ENCODE measurements around the gene ZNRF3. TPM values are rescaled to one million over a fixed set of nuclear protein-coding genes. Genes with fewer than 3 reads are reported as not detected.

Gene ZNRF3
- polyA plus RNA-seq, 3 donors = 29.0 to 33.6 (median 29.6) TPM

DNA sequence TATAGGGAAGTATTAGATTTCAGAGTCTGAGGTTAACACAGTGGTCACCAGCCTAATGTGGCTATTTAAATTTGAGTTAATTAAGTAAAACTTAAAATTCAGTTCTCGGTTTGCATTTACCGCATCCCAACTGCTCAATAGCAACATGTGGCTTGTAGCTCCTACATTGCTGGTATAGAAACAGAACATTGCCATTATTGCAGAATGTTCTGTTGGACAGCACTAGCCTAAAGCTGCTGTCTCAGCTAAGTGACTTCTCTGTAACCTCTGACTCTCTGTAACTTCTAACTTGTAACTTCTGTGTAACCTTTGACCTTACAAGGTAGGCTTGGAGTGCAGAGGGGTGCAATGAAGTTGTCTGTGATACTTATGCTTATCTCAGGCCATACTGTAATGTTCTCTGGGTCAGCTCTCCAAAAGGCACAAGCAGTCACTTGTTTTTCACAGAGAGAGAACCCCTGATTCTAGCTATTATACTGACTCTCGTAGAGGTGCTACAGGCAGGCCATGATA, 78.7 kb downstream of the ZNRF3 start:
- DNase-seq (ENCODE audit: extremely low read depth in 1 of 11, low read depth in 9 of 11, low spot score in 4 of 11) = no peak

DNA sequence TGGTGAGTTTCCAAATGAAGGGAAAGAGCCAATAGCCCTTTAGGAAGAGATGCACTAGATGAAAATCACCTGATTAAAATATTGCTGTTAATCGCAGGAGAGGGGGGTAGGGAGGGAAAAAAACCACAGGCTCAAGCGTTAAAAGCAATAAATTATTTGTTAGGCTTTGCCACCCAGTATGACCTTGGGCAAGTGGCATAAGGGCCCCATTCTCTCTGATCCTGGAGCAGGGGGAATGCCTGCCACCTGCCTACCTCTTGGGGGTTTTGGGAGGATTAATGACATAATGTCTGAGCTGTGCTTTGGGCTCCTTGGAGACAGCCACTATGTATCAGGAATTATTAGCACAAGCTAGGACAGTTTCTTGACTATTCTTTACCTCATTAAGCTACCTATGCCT, 80.0 kb downstream of the ZNRF3 start:
- no peak for DNase-seq (ENCODE audit: extremely low read depth in 1 of 11, low read depth in 9 of 11, low spot score in 4 of 11)

DNA sequence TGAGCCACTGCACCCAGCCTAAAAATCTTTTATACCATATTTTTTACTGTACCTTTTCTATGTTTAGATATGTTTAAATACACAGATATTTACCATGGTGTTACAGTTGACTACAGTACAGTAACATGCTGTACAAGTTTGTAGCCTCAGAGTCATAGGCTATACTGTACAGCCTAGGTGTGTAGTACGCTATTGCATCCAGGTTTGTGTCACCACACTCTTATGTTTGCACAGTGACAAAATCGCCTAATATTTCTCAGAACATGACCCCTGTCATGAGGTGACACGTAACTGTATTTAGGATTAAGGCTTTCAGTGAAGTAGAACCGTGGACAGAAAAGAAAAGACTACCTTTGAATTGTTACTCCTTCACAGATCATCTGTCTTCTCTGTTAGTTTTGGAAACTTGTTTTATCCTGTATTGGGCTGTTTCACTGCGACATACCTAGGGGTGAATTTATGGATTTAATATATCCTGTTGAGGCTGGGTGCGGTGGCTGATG, 83.8 kb downstream of the ZNRF3 start:
- no peak for DNase-seq (ENCODE audit: extremely low read depth in 1 of 11, low read depth in 9 of 11, low spot score in 4 of 11)

DNA sequence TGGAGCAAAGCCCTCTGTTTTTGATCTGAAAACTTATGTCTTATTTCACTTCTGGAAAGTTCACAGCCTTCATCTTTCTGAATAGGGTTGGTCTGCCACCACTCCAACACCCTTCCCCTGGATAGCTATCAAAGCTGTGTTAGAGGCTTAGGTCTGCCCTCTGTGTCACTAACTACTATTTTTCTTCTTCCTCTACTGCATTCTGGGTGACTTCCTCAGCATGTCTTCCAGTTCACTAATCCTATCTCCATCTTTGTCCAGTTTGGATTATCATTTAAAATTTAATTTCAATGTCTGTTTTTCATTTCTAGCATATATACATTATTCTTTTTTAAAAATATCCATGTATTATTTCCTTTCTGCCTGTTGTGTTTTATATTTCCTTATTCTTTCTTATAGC, 84.6 kb downstream of the ZNRF3 start:
- DNase-seq (ENCODE audit: extremely low read depth in 1 of 11, low read depth in 9 of 11, low spot score in 4 of 11) = no peak

DNA sequence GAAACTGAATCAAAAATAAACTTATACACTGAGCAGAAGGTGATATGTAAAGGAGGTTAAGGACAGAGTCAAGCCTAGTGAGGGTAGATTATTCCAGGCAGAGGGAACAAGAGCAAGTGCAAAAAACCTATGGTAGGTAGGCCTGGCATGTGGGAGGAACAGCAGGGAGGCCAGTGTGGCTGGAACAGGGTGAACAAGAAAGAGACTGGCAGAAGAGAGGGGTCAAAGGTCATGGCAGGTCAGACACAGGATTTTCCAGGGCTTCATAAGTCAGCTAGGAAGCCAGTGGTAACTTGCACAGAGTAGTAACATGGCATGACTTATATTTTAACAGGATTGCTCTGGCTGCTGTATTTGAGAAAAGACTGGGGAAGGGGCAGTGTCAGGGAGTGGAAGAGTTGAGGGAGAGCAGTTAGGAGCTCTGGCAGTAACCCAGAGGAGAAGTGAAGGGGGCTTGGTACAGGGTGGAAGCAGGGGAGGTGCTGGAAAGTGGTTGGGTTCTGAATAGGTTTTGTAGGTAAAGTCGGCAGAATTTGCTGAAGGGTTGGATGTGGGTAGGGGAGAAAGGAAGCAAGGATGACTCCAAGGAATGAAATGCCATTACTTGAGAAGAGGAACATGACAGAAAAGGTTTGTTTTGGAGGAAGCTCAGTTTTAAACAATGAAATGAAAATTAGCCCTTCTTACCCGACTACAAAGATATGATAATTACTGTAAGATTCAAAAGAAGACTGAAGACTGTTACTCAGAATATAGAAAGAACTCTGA, 86.2 kb downstream of the ZNRF3 start:
- no peak for DNase-seq (ENCODE audit: extremely low read depth in 1 of 11, low read depth in 9 of 11, low spot score in 4 of 11)

DNA sequence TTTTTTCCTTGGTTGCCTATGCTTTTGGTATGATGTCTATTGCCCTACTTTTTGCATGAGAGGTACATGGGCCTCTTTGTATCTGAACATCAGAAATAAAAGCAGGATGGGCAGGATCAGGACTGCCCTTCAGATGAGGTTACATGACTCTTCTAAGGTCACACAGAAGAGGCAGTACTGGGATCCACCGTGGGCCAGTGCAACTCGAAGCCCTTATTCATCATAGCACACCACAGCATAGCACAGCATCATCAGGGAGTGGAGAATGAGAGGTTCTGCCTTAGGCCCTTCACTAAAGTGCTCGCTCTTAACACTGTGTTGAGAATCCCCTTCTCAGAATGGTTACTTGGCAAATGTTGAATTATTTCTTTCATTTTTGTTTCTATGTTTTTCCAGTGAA, 90.0 kb downstream of the ZNRF3 start:
- no peak for DNase-seq (ENCODE audit: extremely low read depth in 1 of 11, low read depth in 9 of 11, low spot score in 4 of 11)

DNA sequence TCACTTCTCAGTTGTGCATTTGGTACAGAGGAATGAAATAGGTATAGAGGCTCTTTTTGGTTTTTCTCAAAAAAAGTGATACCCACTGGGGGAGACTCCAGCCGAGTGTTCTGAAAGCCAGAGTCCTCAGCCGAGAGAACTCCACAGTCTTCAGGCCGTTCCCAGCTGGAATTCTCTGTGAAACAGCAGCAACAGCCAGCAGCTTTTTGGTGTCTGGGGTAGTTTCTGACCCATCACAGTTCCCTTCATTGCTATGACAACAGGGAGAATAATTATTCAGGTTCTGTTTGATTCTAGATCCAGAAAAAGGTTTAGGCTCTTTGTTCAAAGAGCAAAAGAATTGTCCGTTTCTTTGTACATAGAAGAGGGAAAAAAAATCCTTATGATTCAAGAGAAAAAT, 93.7 kb downstream of the ZNRF3 start:
- DNase-seq (ENCODE audit: extremely low read depth in 1 of 11, low read depth in 9 of 11, low spot score in 4 of 11) = no peak

DNA sequence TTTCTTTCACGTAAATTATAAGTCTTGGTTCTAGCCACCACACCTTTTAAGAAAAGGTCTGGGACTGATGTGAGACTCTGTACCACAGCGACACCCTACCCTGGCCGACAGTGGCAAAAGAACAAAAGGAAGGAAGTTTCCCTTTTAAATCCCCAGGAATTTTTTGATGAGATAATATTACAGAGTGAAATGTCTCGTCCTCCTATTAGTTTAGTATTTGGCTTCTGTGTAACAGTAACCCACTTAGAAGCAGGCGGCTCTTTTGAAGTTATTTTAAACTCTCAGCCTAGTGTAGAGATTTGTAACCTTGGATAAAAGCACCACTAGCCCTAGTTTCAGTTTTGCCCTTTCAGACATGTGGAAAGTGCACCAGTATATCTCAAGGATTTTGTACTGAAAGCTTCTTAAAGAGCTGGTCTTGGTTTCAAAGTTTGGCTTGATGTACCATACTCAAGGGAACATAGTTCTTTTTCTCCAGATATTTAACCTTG, 94.2 kb downstream of the ZNRF3 start:
- DNase-seq (ENCODE audit: extremely low read depth in 1 of 11, low read depth in 9 of 11, low spot score in 4 of 11) = no peak

DNA sequence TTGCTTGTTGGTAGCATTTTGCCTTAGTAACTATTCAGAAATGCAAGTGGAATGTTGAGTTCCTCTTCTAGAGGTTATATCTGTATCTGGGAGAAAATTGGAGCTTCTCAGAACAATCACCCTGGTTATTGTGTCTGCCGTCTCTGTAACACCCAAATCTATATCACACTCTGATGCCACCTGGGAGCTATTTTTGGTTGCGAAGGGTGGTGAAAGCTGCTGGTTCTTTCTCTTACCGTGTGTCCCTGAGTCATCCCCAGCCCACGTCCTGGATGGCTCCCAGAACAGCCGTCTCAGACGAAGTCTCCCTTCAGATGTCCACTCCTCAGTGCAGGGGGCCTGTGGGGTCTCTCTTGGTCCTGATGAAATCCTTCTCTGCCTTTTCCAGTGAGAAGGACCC, 94.8 kb downstream of the ZNRF3 start:
- no peak for DNase-seq (ENCODE audit: extremely low read depth in 1 of 11, low read depth in 9 of 11, low spot score in 4 of 11)

DNA sequence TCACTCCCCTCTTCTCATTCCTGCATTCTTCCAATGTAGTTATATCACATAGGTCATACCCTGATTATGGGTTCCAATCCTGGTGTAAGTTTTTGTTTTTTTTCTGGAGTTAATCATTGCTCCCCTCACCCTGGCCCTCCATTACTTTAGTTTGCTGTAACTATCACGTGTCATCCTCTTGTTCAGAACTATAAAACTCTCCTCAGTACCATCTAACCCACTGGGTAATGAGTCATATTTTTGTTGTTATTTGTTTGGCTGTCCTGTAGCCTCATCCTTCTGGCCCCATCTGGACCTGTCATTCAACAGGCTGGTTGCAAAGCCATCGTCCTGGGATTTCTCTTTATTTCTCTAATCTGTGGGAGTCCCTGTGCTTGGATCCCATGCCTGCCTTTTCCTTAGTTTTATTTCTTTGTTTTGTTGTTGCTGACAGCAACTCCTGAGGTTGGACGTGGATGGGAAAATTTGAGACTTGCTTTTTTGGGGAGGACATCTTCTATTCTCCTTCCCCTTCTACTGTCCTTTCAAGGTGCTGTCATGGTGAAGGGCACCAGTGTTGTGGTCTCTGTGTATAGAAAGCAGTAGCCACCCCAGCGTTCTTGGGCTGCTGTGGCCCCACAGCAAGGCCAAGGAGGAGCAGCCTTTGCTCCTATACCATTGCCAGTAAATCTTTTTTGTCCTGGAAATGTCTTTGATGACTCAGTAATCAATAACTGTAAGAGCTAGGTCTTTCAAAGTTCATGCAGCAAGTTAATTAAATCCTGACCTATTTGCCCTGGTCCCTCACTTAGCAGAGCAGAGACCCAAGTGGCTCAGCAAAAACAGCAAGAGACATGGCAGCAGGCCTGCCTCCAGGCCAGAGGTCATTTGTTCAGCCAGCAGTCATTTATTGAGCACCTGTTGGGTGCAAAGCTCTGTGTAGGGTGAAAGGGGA, 95.8 kb downstream of the ZNRF3 start:
- no peak for DNase-seq (ENCODE audit: extremely low read depth in 1 of 11, low read depth in 9 of 11, low spot score in 4 of 11)

DNA sequence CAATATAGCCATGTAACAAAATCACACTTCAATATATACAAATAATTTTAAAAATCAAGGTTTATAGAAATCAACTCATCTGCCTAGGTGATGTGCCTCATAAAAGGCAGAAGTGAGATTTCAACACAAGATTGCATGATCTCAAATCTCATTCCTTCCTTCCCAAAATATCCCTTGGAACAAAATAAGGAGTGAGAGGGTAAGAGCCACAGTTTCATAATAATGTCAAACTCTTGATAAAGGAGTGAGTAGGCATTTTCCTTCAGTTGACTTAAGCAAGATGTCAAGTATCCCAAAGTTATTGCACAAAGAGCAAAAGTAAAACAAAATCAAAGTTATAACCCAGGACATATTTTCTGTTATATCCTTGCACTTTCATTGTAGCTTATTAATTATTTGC, 97.0 kb downstream of the ZNRF3 start:
- DNase-seq (ENCODE audit: extremely low read depth in 1 of 11, low read depth in 9 of 11, low spot score in 4 of 11) = no peak

DNA sequence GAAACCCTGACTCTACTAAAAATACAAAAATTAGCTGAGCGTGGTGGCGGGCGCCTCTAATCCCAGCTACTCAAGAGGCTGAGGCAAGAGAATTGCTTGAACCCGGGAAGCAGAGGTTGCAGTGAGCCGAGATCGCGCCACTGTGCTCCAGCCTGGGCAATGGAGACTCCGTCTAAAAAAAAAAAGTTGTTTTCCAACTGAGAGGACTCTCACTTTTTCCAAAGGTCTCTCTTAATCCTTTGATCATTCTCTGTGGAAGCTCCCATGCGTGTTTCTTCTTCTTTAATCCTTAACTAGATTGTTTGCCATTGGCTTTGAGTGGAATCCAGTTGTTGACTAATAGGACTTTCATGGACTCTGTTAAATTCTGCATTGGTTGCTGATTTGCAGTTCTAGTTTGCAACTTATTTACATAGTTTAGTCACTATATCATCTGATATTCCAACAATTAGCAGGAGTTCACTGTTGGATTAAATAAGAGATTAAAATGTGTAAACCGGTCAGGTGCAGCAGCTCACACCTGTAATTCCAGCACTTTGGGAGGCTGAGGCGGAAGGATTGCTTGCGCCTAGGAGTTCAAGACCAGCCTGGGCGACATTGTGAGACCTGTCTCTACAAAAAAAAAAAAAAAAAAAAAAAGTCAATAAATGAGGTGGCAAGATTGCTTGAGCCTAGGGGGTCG, 98.6 kb downstream of the ZNRF3 start:
- DNase-seq (ENCODE audit: extremely low read depth in 1 of 11, low read depth in 9 of 11, low spot score in 4 of 11) = no peak

DNA sequence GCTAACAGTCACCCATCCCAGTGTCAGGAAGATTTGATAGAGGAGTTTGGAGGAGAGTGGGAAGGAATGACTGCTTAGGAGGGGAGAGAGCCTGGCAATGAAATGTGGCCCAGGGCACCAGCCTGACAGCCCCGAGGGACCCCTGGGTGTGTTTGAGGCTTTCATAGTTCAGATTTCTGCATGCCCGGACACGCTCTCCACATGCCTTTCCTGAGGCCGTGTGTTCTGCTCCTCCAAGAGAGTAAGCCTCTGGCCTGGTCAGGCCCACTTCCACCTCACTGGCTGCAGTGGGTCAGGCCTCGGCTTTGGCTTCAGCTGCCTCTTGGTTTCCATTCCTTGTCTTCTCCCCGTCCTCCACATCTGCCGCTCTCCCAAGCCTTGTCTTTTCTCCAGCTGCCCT, 99.8 kb downstream of the ZNRF3 start:
- no peak for DNase-seq (ENCODE audit: extremely low read depth in 1 of 11, low read depth in 9 of 11, low spot score in 4 of 11)

DNA sequence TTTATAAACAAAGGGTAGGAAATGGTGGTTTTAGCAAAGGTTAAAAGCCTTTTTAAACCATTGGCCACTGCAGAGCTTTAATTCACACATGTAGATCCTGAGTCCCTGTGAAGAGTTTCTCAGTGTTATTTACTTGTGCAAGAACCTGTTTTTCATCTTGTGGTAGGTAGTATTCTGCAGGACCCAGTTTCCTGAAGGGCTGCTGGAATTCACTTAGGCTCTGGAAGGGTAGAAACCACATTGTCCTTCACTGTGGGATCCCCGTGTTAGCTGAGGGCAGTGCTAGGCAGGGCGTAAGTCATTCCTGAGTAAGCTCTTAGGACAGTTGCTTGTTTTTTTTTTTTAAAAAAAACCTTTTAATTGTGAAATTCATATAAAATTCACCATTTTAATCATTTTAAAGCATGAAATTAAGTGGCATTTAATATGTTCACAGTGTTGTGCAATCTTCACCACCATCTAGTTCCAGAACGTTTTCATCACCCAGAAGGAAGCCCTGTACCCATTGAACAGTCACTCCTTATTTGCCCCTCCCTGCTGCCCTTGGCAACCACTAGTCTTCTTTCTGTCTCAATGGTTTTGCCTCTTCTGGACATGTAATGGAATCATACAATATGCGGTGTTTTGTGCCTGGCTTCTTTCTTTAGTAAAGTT, 100.5 kb downstream of the ZNRF3 start:
- no peak for DNase-seq (ENCODE audit: extremely low read depth in 1 of 11, low read depth in 9 of 11, low spot score in 4 of 11)

DNA sequence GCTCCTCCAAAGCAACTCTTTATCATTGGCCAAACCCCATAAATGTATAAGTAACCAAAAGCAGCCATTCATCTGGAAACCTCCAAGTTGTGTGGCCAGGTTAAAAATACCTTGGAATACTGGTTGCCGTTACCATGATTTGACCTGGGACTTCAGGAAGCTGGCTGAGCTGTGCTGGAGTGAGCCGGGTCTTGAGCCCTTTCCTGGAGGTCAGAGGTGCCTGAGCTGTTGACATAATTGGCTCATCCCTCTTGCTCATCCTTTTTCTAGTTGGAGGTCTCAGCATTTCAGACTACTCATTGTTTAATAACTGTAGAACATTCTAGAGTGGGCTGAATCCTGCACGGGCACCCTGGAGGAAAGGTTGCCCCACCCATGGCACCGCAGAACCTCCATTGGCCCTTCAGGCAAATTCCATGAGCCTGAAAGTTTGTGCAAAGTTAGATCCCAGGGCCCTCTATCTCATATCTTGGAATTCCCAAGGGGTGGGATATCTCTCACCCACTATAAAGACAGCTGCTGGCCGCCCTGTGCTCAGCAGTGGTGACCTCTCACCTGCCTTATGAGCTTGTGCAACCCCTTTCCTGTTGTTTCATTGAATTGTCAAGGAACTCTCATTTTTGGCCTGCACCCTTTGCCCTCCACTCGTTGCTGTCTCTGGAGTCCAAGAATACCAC, 101.2 kb downstream of the ZNRF3 start:
- DNase-seq (ENCODE audit: extremely low read depth in 1 of 11, low read depth in 9 of 11, low spot score in 4 of 11) = no peak

DNA sequence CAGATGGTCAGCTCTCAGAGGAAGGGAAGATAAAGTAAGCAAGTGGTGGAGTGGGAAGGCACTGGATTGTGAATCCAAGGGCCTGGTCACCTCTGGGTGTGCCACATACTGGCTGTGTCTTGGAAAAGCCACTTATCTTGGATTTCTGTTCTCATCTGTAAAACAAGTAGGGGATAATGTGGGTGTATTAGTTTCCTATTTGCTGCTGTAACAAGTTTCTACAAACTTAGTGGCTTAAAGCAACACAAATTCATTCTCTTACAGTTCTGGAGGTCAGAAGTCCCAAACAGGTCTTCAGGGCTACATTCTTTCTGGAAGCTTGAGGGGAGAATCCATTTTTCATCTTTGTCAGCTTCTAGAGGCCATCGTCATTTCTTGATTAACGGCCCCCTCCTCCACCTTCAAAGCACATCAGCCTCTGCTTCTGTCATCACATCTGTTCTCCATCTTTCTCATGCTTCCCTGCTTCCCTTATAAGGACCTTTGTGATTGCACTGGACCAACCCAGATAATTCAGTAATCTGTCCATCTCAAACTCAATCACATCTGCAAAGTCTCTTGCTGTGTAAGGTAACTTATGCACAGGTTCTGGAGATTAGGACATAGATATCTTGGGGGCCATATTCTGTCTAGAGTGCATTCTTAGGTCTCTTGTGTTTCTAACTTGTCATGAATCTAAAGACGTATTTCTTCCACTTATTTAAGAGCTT, 102.4 kb downstream of the ZNRF3 start:
- no peak for DNase-seq (ENCODE audit: extremely low read depth in 1 of 11, low read depth in 9 of 11, low spot score in 4 of 11)

DNA sequence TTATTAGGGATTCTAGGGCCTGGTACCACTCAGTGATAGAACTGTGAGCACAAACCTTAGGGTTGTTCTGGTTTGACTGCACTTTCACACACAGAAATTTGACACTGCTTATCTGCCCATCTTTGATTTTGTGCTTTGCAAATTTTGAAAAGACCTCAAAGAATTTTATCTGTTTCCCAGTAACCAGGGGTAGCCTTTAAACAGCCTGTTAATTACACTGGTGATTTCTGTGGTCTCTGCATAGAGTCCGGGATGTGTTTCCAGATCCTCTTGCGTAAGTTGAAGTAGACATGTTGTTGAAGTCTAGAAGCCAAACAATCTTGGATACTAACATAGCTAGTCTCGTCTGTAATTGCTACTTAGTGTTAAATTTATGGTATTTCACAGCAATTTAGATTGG, 103.0 kb downstream of the ZNRF3 start:
- no peak for DNase-seq (ENCODE audit: extremely low read depth in 1 of 11, low read depth in 9 of 11, low spot score in 4 of 11)

DNA sequence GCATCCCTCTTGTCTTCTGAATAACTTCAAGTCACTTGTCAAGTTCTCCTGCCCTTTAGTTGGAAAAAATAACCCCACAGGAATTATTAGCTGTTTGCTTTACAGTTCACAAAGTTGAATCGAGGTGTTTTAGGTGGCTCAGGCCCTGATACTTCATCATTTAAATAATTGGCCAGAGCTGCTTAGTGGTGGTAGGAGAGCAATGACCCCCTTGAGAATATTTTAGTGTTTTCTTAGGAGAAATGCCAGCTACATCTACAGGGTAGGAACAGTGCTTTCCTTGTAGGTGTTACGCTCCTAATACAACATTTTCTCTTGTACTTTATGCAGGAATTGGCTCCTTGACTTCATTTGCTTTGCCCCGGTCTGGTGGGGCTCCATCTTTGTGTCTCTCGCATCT, 105.1 kb downstream of the ZNRF3 start:
- DNase-seq (ENCODE audit: extremely low read depth in 1 of 11, low read depth in 9 of 11, low spot score in 4 of 11) = no peak
